ENCODE data around the gene TNS3.

The TNS3 gene

GRCh38 chr7:47414342-47415317 lies 167.3 kb downstream of the TNS3 start:
- no peak for DNase-seq (ENCODE audit: extremely low spot score)
- TF ChIP-seq, protein P1, sequence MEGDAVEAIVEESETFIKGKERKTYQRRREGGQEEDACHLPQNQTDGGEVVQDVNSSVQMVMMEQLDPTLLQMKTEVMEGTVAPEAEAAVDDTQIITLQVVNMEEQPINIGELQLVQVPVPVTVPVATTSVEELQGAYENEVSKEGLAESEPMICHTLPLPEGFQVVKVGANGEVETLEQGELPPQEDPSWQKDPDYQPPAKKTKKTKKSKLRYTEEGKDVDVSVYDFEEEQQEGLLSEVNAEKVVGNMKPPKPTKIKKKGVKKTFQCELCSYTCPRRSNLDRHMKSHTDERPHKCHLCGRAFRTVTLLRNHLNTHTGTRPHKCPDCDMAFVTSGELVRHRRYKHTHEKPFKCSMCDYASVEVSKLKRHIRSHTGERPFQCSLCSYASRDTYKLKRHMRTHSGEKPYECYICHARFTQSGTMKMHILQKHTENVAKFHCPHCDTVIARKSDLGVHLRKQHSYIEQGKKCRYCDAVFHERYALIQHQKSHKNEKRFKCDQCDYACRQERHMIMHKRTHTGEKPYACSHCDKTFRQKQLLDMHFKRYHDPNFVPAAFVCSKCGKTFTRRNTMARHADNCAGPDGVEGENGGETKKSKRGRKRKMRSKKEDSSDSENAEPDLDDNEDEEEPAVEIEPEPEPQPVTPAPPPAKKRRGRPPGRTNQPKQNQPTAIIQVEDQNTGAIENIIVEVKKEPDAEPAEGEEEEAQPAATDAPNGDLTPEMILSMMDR (IDR thresholded peaks at IDR 0.05; ENCODE audit: control extremely low read depth, extremely low read depth, low read depth, missing control alignments), result no peak
- ChIA-PET CTCF (no interaction called here), POLR2A (no interaction called here)

GRCh38 chr7:47413526-47414341 lies 168.2 kb downstream of the TNS3 start:
- CTCF ChIA-PET, result no interaction called here
- POLR2A ChIA-PET, result no interaction called here
- no peak for DNase-seq (ENCODE audit: extremely low spot score)
- TF ChIP-seq, protein P1 (IDR thresholded peaks at IDR 0.05; ENCODE audit: control extremely low read depth, extremely low read depth, low read depth, missing control alignments), result no peak

- no peak for DNase-seq (ENCODE audit: extremely low spot score)
- CTCF ChIA-PET, result no interaction called here
- TF ChIP-seq, protein P1 (IDR thresholded peaks at IDR 0.05; ENCODE audit: control extremely low read depth, extremely low read depth, low read depth, missing control alignments), result no peak
- POLR2A ChIA-PET, result no interaction called here
Measured at GRCh38 chr7:47411901-47412300, 170.0 kb downstream of the TNS3 start.

- ChIA-PET POLR2A (no interaction called here), CTCF (interaction anchor here (0.9 to 1.4 kb wide), 2 partner anchors 145 to 699 kb away, joined by 3 to 5 read pairs; no protein-coding TSS in a partner anchor)
- TF ChIP-seq, protein P1 (IDR thresholded peaks at IDR 0.05; ENCODE audit: control extremely low read depth, extremely low read depth, low read depth, missing control alignments), result no peak
- DNase-seq (ENCODE audit: extremely low spot score), result no peak
Measured at GRCh38 chr7:47411281-47411869, 170.5 kb downstream of the TNS3 start.

- ChIA-PET CTCF (no interaction called here), POLR2A (no interaction called here)
- no peak for DNase-seq (ENCODE audit: extremely low spot score)
- TF ChIP-seq, protein P1 (IDR thresholded peaks at IDR 0.05; ENCODE audit: control extremely low read depth, extremely low read depth, low read depth, missing control alignments), result no peak
Measured at GRCh38 chr7:47408675-47409074, 173.2 kb downstream of the TNS3 start.

Data from GM10248 (cell line).